HG03571 (cell line): ENCODE data around the gene UNC45A.
"Not testable (repeated sequence)": the region's sequence is repeated elsewhere in the genome, so short reads cannot be mapped to it uniquely, and the experiment has no call there.

Source experiments
- ATAC-seq: cut with Tn5 transposase; IDR thresholded peaks from one replicate; pipeline ENCODE4 v1.9.1; 2021; ENCODE audit not compliant: unreplicated experiment

UNC45A gene

GRCh38 chr15:90903733-90904536 lies 31.1 kb upstream of the UNC45A start:
- ATAC-seq, result no peak

DNA sequence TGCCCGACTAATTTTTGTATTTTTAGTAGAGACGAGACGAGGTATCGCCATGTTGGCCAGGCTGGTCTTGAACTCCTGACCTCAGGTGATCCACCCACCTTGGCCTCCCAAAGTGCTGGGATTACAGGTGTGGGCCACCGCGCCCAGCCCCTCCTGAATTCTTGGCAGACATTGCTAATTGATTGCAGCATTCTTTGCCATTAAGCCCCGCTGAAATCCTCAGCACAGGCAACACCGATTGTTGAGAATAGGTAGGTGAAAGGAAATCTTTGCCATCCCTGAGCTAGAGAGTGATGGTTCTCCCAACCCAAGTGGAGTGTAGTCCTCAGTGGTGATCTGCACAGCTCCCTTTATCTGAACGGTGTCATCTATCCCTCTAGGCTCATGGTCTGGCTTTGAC lies 30.3 kb upstream of the UNC45A start:
- ATAC-seq, result no peak

DNA sequence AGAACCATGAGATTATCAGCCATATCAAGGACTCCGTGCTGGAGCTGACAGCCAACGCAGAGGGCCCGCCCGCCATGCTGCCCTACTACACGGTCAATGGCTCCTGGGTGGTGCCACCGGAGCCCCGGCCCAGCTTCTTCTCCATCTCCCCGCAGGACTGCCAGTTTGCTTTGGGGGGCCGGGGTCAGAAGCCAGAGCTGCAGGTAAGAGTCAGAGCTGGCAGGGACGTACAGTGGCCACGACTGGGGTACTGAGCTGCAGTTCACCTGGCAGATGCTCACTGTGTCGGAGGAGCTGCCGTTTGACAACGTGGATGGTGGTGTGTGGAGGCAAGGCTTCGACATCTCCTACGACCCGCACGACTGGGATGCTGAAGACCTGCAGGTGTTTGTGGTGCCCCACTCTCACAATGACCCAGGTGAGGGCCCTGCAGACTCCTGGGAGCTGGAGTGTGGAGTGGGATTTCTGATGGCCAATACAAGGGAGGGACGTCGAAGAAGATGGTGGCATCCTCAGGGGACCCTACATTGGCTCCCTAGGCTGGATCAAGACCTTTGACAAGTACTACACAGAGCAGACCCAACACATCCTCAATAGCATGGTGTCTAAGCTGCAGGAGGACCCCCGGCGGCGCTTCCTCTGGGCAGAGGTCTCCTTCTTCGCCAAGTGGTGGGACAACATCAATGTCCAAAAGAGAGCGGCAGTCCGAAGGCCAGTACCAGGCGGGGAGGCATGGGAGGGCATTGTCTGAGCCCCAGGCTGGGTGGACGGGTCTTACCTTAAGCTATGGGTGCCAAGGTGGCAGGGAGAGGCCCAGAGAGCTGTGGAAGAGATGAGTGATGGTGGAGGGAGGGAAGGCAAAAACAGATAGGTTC lies 29.5 kb upstream of the UNC45A start:
- no peak for ATAC-seq

DNA sequence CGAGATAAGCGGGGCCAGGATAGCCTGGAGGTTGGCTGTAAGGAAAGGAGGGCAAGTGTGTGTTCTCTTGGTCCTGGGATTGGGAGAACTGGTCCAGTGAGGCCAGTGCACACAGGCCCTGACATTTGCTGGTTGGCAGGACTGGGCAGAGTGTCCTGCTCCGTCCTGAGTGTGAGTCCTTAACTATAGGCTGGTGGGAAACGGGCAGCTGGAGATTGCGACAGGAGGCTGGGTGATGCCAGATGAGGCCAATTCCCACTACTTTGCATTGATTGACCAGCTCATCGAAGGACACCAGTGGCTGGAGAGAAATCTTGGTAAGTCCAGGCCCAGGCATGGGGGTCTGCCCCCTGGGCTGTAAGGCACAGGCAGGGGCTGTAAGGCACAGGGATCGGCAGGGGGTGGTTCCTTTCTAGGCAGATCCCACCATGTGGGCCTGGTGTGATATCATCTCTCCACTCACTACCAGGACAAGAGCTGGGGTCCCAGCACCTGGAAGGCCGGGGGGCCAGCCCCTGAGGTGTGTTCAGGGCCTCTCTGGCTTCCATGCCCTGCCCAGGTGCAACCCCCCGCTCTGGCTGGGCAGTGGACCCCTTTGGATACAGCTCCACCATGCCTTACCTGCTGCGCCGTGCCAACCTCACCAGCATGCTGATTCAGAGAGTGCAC lies 28.8 kb upstream of the UNC45A start:
- ATAC-seq, result no peak

GRCh38 chr15:90907051-90907660 lies 27.9 kb upstream of the UNC45A start:
- ATAC-seq, result no peak

DNA sequence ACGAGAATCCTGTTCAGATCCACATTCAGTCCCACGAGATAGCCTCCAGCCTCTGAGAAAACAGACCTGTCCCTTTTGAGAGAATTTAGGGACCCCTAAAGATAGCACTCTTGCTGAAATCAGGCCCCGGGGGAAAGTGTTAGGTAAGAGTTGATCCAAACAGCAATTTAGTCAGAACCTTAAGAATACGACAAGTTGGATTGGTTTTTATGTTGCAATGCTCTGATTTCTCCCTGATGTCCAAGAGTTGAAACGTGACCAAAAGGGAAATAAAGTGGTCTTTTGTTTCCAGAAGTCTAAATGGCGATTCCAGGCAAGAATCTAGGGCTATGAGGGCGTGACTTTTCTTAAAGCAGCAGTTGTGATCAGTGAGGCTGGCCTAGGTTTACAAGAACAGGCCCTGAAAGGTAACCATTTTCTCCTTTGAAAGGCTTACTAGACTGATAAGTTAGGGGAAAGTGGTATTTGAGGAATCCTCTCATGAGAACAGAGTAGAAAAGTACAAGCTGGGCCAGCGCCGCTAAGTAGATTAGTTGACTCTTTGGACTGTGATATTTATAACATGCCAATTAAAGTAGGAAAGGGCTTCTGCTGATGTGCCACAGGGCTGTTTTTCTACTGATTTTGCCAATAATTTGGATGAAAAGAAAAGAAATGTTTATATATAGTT lies 27.1 kb upstream of the UNC45A start:
- ATAC-seq, result no peak

GRCh38 chr15:90909449-90909848 lies 25.6 kb upstream of the UNC45A start:
- ATAC-seq, result not testable (repeated sequence)

DNA sequence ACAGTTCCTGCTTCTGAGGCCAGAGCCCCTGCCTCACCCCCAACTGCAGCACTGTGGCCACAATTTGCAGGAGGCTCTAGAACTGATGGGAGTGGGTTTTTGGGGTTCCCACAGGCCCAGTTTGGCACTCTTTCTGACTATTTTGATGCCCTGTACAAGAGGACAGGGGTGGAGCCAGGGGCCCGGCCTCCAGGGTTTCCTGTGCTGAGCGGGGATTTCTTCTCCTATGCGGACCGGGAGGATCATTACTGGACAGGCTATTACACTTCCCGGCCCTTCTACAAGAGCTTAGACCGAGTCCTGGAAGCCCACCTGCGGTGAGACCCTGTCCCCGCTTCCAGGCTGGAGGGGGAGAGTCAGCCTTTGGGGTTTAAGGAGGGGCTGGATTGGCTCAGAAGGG lies 25.1 kb upstream of the UNC45A start:
- ATAC-seq, result no peak

GRCh38 chr15:90910441-90911301 lies 24.4 kb upstream of the UNC45A start:
- ATAC-seq, result no peak

DNA sequence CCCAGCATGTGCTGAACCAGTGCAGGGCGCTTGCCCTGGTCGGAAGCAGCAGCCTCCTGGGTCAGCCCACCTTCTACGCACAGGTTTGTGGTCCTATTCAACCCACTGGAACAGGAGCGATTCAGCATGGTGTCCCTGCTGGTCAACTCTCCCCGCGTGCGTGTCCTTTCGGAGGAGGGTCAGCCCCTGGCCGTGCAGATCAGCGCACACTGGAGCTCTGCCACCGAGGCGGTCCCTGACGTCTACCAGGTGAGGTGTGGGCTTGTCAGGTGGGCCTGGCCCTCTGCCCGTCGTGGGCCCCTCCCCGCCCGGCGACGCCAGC lies 23.8 kb upstream of the UNC45A start:
- ATAC-seq, result no peak

DNA sequence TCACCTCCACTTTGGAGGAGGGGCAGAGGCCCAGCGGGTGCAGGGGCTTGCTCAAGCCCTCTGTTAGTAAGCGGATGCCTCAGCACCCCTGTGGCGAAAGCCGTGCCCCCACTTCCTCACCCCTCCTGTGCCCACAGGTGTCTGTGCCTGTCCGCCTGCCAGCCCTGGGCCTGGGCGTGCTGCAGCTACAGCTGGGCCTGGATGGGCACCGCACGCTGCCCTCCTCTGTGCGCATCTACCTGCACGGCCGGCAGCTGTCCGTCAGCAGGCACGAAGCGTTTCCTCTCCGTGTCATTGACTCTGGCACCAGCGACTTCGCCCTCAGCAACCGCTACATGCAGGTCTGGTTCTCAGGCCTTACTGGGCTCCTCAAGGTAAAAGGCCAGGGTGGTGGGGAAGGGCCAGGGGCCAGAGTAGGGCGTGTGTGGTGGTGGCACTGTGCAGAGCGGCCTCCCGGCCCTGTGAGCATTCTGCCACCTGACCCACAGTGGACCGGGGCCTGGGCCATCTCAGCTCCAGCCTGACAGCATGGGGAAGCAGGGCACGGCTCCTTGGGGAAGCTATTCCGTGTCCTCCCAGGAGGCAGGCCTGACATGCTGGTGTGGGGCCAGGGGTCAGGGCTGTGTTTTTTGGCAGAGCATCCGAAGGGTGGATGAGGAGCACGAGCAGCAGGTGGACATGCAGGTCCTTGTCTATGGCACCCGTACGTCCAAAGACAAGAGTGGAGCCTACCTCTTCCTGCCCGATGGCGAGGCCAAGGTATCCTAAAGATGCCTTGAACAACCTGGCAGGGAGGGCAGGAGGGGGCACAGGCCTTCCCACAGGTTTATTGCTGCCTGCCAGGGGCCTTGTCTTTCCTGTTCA lies 22.9 kb upstream of the UNC45A start:
- ATAC-seq, result no peak

DNA sequence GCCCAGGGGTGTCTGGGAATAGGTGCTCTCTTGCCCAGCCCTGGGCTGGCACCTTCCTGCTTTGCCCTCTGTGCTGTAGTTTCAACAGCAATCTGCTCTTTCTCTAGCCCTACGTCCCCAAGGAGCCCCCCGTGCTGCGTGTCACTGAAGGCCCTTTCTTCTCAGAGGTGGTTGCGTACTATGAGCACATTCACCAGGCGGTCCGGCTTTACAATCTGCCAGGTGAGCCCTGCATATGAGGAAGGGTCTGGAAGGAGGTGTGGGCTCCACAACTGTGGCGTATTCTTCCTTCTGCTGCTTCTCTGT lies 22.4 kb upstream of the UNC45A start:
- no peak for ATAC-seq

DNA sequence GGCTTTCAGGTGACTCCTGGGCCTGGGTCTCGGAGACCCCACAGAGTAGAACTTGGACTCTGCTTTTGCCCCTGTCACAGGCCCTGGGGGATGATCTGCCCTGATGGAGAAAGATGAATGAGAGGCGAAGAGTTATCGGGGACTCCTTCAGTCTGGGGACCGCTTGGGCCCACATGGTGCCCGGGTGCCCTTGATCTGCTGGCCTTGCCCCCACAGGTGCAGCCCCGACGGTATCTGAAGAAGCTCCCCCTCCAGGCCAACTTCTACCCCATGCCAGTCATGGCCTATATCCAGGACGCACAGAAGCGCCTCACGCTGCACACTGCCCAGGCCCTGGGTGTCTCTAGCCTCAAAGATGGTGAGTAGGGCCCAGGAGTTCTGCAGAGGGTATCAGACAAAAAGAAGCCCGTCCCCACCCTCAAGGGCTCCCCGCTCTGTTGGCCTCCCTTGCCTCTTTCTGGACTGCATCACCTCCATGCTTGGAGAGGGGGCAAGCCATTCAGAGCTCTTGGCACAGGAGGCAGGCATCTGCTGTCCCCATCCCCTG lies 21.6 kb upstream of the UNC45A start:
- ATAC-seq, result no peak

GRCh38 chr15:90914305-90915080 lies 20.6 kb upstream of the UNC45A start:
- ATAC-seq, result no peak

GRCh38 chr15:90915216-90915807 lies 19.8 kb upstream of the UNC45A start:
- no peak for ATAC-seq

DNA sequence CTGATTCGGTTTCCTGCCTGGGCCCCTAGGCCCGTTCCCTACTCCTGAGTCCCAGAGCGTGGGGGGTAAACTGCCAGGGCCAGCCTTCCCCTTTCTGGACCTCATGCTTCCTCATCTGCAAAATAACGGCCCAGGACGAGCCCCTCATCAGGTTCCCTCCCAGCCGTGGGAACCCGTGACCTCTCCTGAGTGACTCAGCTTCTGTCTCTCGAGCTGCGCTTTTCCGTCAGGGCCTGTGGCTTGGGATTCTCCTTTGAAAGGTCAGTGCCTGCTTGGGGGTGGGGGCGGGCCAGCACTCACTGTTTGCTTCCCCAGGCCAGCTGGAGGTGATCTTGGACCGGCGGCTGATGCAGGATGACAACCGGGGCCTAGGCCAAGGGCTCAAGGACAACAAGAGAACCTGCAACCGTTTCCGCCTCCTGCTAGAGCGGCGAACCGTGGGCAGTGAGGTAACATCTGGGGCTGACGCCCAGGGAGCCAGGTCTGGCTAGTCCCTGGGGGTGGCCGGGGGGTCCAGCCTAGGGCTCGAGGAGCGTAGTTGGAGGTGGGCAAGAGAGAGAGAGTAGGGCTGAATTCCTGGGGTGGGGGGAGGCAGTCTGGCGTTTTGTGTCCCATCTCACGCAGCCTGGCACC lies 19.2 kb upstream of the UNC45A start:
- ATAC-seq, result no peak

DNA sequence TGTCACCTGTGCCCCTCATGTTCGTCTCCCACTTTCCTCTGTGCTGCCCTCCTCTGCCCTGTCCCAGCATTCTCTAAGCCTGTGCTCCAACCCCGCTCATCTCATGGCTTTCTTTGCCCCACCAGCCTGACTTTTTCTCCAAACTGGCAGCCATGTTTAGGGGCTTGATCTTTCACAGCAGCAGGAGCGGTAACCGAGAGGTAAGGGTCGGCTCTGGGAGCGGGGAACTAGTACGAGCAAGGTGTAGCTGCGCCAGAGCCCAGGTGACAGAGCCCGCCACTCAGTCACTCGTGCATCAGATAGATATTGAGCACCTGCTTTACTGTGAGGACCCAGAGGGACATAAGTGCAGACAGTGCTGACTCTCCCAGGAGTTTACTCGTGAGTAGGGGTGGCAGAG lies 18.6 kb upstream of the UNC45A start:
- no peak for ATAC-seq
